ENCODE data around the gene DNAJB9. TPM values are rescaled to one million over a fixed set of nuclear protein-coding genes. Genes with fewer than 3 reads are reported as not detected.
"Not testable (repeated sequence)": the region's sequence is repeated elsewhere in the genome, so short reads cannot be mapped to it uniquely, and the experiment has no call there.

The DNAJB9 gene
- total and polyA plus RNA-seq, 4 donors, result 11.4 to 40.0 (median 28.1) TPM

DNA sequence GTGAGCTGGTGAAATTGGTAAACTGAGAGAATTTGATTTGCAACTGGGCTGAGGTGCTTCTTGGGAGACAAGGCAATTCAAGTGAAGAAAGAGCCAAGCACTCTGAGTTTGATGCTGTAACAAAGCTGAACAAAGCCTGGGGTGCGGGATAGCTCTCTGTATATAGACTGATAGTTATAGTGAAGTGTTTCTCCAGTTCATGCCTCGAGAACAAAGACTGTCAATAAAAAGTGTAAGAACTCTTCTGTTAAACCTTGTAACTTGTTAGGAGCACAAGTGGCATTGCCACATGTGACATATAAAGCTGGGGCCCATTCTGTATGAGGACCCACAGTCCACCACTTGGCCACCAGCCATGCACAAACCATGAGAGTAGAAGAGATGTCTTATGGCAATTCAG lies 32.4 kb upstream of the DNAJB9 start:
- no peak overlapping the region for H3K27ac ChIP-seq (ENCODE audit: low read depth in 1 of 2, low read length in 1 of 2)
- no peaks in the 10 kb centered on the region for H3K36me3 ChIP-seq (ENCODE audit: control insufficient read depth in 4 of 4, insufficient read depth in 4 of 4, low read length in 4 of 4)
- H3K9me3 ChIP-seq (ENCODE audit: control insufficient read depth in 4 of 4, insufficient read depth in 3 of 4, low read length in 3 of 4), result no peaks in the 10 kb centered on the region
- peaks cover 0 to 3% (median 0%) of the 10 kb centered on the region in 3 donors for H3K27me3 ChIP-seq (ENCODE audit: control insufficient read depth in 3 of 3, insufficient read depth in 3 of 3, low read length in 2 of 3)
- no peak for ATAC-seq (ENCODE audit: insufficient read depth, low FRiP score)
- no peak overlapping the region for H3K4me3 ChIP-seq
- 82 to 93% methylated on average over 2 of the region's 2 CpGs for WGBS, 2 donors
- H3K4me1 ChIP-seq (ENCODE audit: control insufficient read depth in 5 of 5, insufficient read depth in 5 of 5, low read length in 5 of 5), result no peaks in the 10 kb centered on the region
- DNase-seq, result no peak
- H3K9ac ChIP-seq (ENCODE audit: insufficient read depth in 1 of 2, low read length in 2 of 2), result no peak overlapping the region
- no peak for TF ChIP-seq CTCF (IDR thresholded peaks at IDR 0.05; ENCODE audit: control extremely low read depth, extremely low read depth)

GRCh38 chr7:108538236-108538635 lies 31.4 kb upstream of the DNAJB9 start:
- not testable (repeated sequence) for H3K27me3 ChIP-seq (ENCODE audit: control insufficient read depth in 3 of 3, insufficient read depth in 3 of 3, low read length in 2 of 3); ATAC-seq (ENCODE audit: insufficient read depth, low FRiP score); H3K9me3 ChIP-seq (ENCODE audit: control insufficient read depth in 4 of 4, insufficient read depth in 3 of 4, low read length in 3 of 4); H3K4me3 ChIP-seq; H3K27ac ChIP-seq (ENCODE audit: low read depth in 1 of 2, low read length in 1 of 2); H3K9ac ChIP-seq (ENCODE audit: insufficient read depth in 1 of 2, low read length in 2 of 2); H3K36me3 ChIP-seq (ENCODE audit: control insufficient read depth in 4 of 4, insufficient read depth in 4 of 4, low read length in 4 of 4); DNase-seq; H3K4me1 ChIP-seq (ENCODE audit: control insufficient read depth in 5 of 5, insufficient read depth in 5 of 5, low read length in 5 of 5)
- WGBS, 2 donors, result 33 to 54% methylated on average over 2 of the region's 2 CpGs

- not testable (repeated sequence) for H3K36me3 ChIP-seq (ENCODE audit: control insufficient read depth in 4 of 4, insufficient read depth in 4 of 4, low read length in 4 of 4); DNase-seq; H3K4me3 ChIP-seq; H3K9ac ChIP-seq (ENCODE audit: insufficient read depth in 1 of 2, low read length in 2 of 2); H3K4me1 ChIP-seq (ENCODE audit: control insufficient read depth in 5 of 5, insufficient read depth in 5 of 5, low read length in 5 of 5); ATAC-seq (ENCODE audit: insufficient read depth, low FRiP score); H3K27ac ChIP-seq (ENCODE audit: low read depth in 1 of 2, low read length in 1 of 2); H3K9me3 ChIP-seq (ENCODE audit: control insufficient read depth in 4 of 4, insufficient read depth in 3 of 4, low read length in 3 of 4); H3K27me3 ChIP-seq (ENCODE audit: control insufficient read depth in 3 of 3, insufficient read depth in 3 of 3, low read length in 2 of 3)
- WGBS, 2 donors, result 93 to 95% methylated on average over 4 of the region's 4 CpGs
These were observed 31.0 kb upstream of the DNAJB9 start for GRCh38 chr7:108538685-108539084.

DNA sequence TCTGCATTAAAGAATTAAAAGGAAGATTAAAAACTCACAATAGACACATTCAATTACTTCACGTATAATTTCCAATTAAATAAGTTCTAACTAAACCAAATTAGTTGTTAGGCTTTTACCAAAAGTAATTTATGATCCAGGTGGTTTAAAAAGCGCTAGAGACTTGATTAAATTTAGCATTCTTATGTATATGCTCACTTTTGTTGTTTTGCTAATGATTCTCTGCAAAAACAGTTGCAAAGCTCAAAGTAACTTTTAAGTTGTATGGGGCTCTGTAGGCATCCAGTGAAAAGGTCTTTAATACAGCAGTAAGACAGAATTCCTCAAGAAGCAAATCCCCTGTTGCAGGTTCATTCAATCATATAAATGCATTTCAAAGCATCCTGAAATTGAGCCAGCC lies 28.2 kb upstream of the DNAJB9 start:
- TF ChIP-seq CTCF (IDR thresholded peaks at IDR 0.05; ENCODE audit: control extremely low read depth, extremely low read depth), result no peak
- Histone ChIP-seq H3K27me3 (ENCODE audit: control insufficient read depth in 3 of 3, insufficient read depth in 3 of 3, low read length in 2 of 3) (no peaks in the 10 kb centered on the region), H3K36me3 (ENCODE audit: control insufficient read depth in 4 of 4, insufficient read depth in 4 of 4, low read length in 4 of 4) (no peaks in the 10 kb centered on the region), H3K9ac (ENCODE audit: insufficient read depth in 1 of 2, low read length in 2 of 2) (no peak overlapping the region), H3K27ac (ENCODE audit: low read depth in 1 of 2, low read length in 1 of 2) (no peak overlapping the region), H3K4me1 (ENCODE audit: control insufficient read depth in 5 of 5, insufficient read depth in 5 of 5, low read length in 5 of 5) (no peaks in the 10 kb centered on the region), H3K9me3 (ENCODE audit: control insufficient read depth in 4 of 4, insufficient read depth in 3 of 4, low read length in 3 of 4) (no peaks in the 10 kb centered on the region), H3K4me3 (no peak overlapping the region)
- no peak for DNase-seq
- ATAC-seq (ENCODE audit: insufficient read depth, low FRiP score), result no peak
- WGBS, 2 donors, result 77 to 81% methylated on average over 2 of the region's 2 CpGs

DNA sequence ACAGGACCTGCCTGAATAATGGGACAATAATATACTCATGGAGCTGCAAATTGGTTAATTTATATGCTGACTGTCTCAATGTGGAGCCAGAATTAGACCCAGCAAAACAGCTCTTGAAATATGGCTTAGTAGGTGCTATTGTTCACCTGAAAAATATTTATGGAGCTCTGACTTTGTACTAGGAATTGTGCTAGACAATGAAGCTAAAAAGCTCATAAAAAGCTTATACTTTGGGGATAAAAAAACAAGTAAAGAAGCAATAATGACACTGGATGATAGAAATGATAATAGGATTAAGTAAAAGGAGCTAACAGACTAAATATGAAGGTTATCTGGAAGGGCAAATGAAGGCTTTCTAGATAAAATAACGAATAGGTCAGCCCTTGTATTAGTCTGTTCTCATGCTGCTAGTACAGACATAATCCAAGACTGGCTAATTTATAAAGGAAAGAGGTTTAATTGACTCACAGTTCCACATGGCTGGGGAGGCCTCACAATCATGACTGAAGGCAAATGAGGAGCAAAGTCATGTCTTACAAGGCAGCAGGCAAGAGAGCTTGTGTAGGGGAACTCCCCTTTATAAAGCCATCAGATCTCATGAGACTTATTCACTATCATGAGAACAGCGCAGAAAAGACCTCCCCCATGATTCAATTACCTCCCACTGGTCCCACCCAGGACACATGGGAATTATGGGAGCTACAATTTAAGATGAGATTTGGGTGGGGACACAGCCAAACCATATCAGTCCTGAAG lies 21.4 kb upstream of the DNAJB9 start:
- WGBS, 2 donors, result 86 to 88% methylated on average over 2 of the region's 2 CpGs
- not testable (repeated sequence) for H3K4me3 ChIP-seq; ATAC-seq (ENCODE audit: insufficient read depth, low FRiP score)

DNA sequence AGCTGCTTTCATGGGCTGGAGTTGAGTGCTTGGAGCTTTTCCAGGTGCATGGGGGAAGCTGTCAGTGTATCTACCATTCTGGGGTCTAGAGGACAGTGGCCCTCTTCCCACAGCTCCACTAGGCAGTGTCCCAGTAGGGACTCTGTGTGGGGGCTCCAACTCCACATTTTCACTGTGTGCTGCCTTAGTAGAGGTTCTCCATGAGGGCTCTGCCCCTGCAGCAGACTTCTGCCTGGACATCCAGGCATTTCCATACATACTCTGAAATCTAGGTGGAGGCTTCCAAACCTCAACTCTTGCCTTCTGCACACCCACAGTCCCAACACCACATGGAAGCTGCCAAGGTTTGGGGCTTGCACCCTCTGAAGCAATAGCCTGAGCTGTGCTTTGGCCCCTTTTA lies 13.0 kb upstream of the DNAJB9 start:
- H3K4me3 ChIP-seq; ATAC-seq (ENCODE audit: insufficient read depth, low FRiP score); H3K27me3 ChIP-seq (ENCODE audit: control insufficient read depth in 3 of 3, insufficient read depth in 3 of 3, low read length in 2 of 3); DNase-seq; H3K36me3 ChIP-seq (ENCODE audit: control insufficient read depth in 4 of 4, insufficient read depth in 4 of 4, low read length in 4 of 4); H3K9ac ChIP-seq (ENCODE audit: insufficient read depth in 1 of 2, low read length in 2 of 2); H3K27ac ChIP-seq (ENCODE audit: low read depth in 1 of 2, low read length in 1 of 2); H3K4me1 ChIP-seq (ENCODE audit: control insufficient read depth in 5 of 5, insufficient read depth in 5 of 5, low read length in 5 of 5): not testable (repeated sequence)
- H3K9me3 ChIP-seq (ENCODE audit: control insufficient read depth in 4 of 4, insufficient read depth in 3 of 4, low read length in 3 of 4), result peaks cover 0 to 13% (median 4%) of the 10 kb centered on the region in 4 donors

More for the DNA sequence above, 21.4 kb upstream of the DNAJB9 start:
- H3K27ac ChIP-seq (ENCODE audit: low read depth in 1 of 2, low read length in 1 of 2); DNase-seq; H3K27me3 ChIP-seq (ENCODE audit: control insufficient read depth in 3 of 3, insufficient read depth in 3 of 3, low read length in 2 of 3); H3K4me1 ChIP-seq (ENCODE audit: control insufficient read depth in 5 of 5, insufficient read depth in 5 of 5, low read length in 5 of 5); H3K9ac ChIP-seq (ENCODE audit: insufficient read depth in 1 of 2, low read length in 2 of 2); H3K9me3 ChIP-seq (ENCODE audit: control insufficient read depth in 4 of 4, insufficient read depth in 3 of 4, low read length in 3 of 4); H3K36me3 ChIP-seq (ENCODE audit: control insufficient read depth in 4 of 4, insufficient read depth in 4 of 4, low read length in 4 of 4): not testable (repeated sequence)
